HG03354 (cell line): ENCODE measurements around the gene MRAS.

Source experiments
- ATAC-seq: cut with Tn5 transposase; IDR thresholded peaks from one replicate; pipeline ENCODE4 v1.9.1; 2021; ENCODE audit warnings: mild to moderate bottlenecking; ENCODE audit not compliant: unreplicated experiment, poor library complexity, severe bottlenecking

The MRAS gene

GRCh38 chr3:138381950-138382715 is 33.8 kb downstream of the MRAS start:
- ATAC-seq: no peak

- ATAC-seq: no peak
These were observed 35.5 kb downstream of the MRAS start for GRCh38 chr3:138383715-138384465.

- ATAC-seq: no peak
These were observed 36.2 kb downstream of the MRAS start for GRCh38 chr3:138384531-138384930.

GRCh38 chr3:138384976-138385375 is 36.6 kb downstream of the MRAS start:
- no peak for ATAC-seq

- no peak for ATAC-seq
These were observed 40.8 kb downstream of the MRAS start for GRCh38 chr3:138389144-138389601.

GRCh38 chr3:138389841-138390581 is 41.6 kb downstream of the MRAS start:
- no peak for ATAC-seq

GRCh38 chr3:138390582-138390932 is 42.2 kb downstream of the MRAS start:
- no peak for ATAC-seq

- no peak for ATAC-seq
These were observed 45.8 kb downstream of the MRAS start for GRCh38 chr3:138394156-138394555.

GRCh38 chr3:138394686-138395085 is 46.3 kb downstream of the MRAS start:
- ATAC-seq: no peak

GRCh38 chr3:138395865-138396751 is 47.7 kb downstream of the MRAS start:
- no peak for ATAC-seq

- no peak for ATAC-seq
These were observed 48.5 kb downstream of the MRAS start for GRCh38 chr3:138396752-138397410.

GRCh38 chr3:138397983-138398382 is 49.6 kb downstream of the MRAS start:
- no peak for ATAC-seq

GRCh38 chr3:138398791-138399575 is 50.6 kb downstream of the MRAS start:
- ATAC-seq: no peak

- ATAC-seq: no peak
These were observed 51.4 kb downstream of the MRAS start for GRCh38 chr3:138399766-138400165.

GRCh38 chr3:138400651-138401070 is 52.3 kb downstream of the MRAS start:
- ATAC-seq: no peak

- no peak for ATAC-seq
These were observed 53.5 kb downstream of the MRAS start for GRCh38 chr3:138401834-138402233.

GRCh38 chr3:138404121-138404520 is 55.7 kb downstream of the MRAS start:
- no peak for ATAC-seq

GRCh38 chr3:138405001-138405400 is 56.6 kb downstream of the MRAS start:
- ATAC-seq: no peak
